GM12865 (cell line): ENCODE results near the gene FAP.

Experiments used
- DNase-seq: peaks from one replicate; pipeline ENCODE4 v3.0.0; 2010; ENCODE audit warnings: low read depth
- H3K4me3 ChIP-seq: 2 replicates; pipeline ENCODE4 v1.5.1; 2011; ENCODE audit warnings: mild to moderate bottlenecking, low read depth, low read length, control low read depth
- CTCF ChIP-seq: IDR thresholded peaks from 2 replicates; pipeline ENCODE4 v1.5.1; 2011; ENCODE audit warnings: low read length, control low read depth, low read depth, inconsistent platforms; ENCODE audit not compliant: insufficient read depth; ENCODE audit errors: missing control alignments

Gene FAP

GRCh38 chr2:162243294-162243693, at the start of gene FAP:
Gene FAP (minus strand): TSS chr2:162243445. CDS start chr2:162243327, 118 bp downstream.
- TF ChIP-seq CTCF, result no peak

GRCh38 chr2:162291748-162292147, 48.5 kb upstream of the FAP start:
- DNase-seq, result no peak
- TF ChIP-seq CTCF, result no peak
- H3K4me3 ChIP-seq, result no peak overlapping the region

More at GRCh38 chr2:162243294-162243693, at the start of gene FAP:
- H3K4me3 ChIP-seq, result no peak within 1 kb of the TSS
- no peak for DNase-seq

- no peak for DNase-seq
- H3K4me3 ChIP-seq, result no peak overlapping the region
- no peak for TF ChIP-seq CTCF
Observed at GRCh38 chr2:162282765-162283425, 39.6 kb upstream of the FAP start.

- no peak overlapping the region for H3K4me3 ChIP-seq
- no peak for TF ChIP-seq CTCF
- DNase-seq, result no peak
Observed at GRCh38 chr2:162280654-162281053, 37.4 kb upstream of the FAP start.

- H3K4me3 ChIP-seq, result no peak overlapping the region
- TF ChIP-seq CTCF, result no peak
- DNase-seq, result no peak
Observed at GRCh38 chr2:162277381-162277780, 34.1 kb upstream of the FAP start.

- no peak for TF ChIP-seq CTCF
- DNase-seq, result no peak
Observed at GRCh38 chr2:162267996-162268395, 24.8 kb upstream of the FAP start.

GRCh38 chr2:162267496-162267895, 24.3 kb upstream of the FAP start:
- no peak for TF ChIP-seq CTCF
- DNase-seq, result no peak
- no peak overlapping the region for H3K4me3 ChIP-seq

More at GRCh38 chr2:162267996-162268395, 24.8 kb upstream of the FAP start:
- no peak overlapping the region for H3K4me3 ChIP-seq
